Iris pigment epithelial cell (primary cell): Measurements from ENCODE around the gene ATXN1L.
A peak's percentile ranks its signal among the peaks of the same experiment; 100 is the strongest.
"Not testable (repeated sequence)": the region's sequence is repeated elsewhere in the genome, so short reads cannot be mapped to it uniquely, and the experiment has no call there.

Experiments
- DNase-seq: peaks from one replicate; pipeline ENCODE4 v3.0.0-alpha.2; 2011; ENCODE audit warnings: low read depth

ATXN1L gene

DNA sequence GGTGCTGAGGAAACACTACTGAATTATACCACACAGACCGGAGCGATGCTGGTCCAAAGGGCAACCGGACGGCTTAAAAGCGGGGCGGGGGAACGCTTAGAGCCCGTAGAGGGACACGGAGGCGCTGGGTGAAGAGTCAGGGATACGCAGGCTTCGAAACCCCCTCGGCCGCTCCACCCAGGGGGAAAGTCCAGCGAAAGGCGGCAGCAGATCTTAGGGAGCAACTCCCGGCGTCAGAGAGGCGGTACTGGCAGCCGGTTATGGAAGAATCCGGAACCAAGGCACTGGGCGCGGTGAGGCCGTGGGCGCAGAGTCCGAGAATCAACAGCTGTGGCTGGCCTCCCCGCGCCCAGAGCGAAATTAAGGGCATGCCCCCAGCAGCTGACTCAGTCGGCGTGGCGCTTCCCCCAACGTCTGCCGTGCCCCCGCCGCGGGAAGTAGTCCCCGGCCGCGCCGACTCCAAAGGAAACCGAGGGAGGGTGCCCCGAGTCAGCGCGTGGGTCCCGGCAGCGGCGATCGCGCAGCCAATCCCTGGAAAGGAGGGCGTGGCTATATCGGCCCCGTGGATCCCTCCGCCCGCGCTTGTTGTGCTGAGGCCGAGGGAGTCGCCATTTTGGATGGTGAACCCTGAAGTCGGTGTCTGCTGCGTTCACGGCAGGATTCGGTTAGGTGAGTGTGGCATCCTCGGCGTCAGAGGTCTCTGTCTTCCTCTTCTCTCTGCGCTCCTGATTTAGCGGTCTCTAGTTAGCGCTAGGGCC is 49.3 kb downstream of the ATXN1L start, which contains the start of gene IST1:
Gene IST1, plus strand, starts transcription at position 611 of the 758 bp plus-strand sequence. CDS start 20,110 bp downstream, outside the sequence.
- DNase-seq: peak; percentile 100

DNA sequence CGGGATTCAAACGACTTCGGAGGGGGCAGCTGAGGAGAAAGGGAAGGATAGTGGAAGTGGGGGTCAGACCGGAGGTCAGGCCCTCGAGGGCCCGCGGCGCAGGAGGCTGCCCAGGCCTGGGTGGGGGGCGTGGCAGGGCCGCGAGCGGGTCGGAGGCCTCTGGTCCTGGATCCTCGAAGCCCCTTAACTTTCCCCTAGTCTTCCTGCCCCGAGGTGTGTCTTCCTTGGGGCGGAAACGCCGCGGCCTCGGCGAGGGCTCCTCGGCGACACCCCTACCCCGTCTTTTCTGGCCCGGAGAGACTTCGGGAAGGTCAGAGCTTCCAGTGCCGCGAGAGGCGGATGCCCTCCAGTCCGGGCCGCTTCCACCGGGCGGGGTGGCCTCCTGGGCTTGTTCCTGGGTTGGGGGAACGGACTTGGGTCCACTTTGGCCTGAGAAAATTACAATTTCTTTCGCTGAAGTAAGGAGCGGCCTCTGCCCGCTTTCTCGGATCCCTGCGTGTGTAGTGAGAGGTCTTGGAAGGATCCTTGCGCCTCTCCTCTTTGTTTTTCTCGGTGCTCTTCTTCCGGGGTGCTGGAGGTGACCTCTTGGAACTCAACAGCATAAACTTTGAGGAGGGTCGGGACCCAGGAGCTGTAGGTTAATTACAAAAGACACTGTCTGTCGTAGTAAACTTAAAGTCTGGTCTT is 50.0 kb downstream of the ATXN1L start:
- peak; percentile 60 for DNase-seq

DNA sequence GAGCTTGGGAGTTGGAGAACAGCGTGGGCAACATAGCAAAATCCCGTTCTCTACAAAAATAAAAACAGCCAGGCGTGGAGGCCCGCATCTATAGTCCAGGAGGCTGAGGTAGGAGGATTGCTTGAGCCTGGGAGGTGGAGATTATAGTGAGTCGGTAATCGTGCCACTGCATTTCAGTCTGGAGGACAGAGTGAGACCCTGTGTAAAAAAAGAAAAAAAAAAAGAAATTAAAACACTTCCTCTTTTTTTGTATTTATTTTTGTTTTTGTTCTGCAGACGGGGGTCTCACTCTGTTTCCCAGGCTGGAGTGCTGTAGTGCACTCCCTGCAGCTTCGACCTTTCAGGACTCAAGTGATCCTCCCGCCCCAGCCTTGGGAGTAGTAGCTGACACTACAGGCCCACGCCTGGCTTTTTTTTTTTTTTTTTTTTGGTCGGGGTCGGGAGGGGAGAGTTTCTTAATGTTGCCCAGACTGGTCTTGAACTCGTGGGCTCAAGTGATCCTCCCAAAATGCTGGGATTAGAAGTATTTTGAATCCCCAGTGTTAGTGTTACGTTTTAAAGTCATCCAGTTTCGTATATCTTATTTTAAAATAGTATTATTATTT is 51.1 kb downstream of the ATXN1L start:
- DNase-seq: no peak

DNA sequence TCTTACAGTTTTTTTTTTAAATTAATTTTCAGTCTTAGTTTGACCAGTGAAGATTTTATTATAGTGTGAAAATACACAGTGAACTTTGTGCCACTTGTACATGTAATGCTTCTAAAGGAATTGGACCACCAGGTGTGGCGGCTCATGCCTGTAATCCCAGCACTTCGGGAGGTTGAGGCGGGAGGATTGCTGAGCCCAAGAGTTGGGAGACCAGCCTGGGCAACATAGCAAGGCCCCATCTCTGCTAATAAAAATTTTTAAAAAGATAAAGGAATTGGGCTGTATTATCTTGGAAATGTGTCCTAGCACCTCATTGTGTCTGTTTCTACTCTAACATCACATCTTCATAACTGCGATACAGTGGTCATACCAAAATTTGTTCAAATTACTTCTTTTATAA is 53.4 kb downstream of the ATXN1L start:
- DNase-seq: no peak

DNA sequence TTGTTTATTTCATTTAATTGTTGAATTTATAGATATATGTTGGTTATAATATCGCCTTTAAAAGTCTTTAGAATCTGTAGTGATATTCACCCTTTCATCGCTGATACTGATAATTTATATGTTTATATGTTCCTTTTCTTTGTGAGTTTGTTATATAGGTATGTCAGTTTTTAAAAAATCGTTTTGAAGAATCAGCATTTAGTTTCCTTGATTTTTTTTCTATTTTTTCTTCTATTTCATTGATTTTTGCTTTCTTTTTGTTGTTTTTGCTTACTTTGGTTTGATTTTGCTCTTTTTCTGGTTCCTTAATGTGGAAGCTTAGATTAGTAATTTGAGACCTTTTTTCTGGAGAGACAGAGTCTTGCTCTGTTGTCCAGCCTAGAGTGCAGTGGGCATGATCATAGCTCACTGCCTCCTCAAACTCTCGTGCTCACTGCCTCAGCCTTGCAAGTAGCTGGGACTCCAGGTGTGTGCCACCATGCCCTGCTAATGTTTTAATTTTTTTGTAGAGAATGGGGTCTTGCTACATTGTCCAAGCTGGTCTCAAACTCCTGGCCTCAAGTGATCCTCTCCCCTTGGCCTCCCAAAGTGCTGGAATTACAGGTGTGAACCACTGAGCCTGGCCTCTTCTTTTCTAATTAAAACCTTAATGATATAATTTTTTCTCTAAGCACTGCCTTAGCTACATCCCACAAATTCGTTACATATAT is 57.0 kb downstream of the ATXN1L start:
- DNase-seq: no peak

DNA sequence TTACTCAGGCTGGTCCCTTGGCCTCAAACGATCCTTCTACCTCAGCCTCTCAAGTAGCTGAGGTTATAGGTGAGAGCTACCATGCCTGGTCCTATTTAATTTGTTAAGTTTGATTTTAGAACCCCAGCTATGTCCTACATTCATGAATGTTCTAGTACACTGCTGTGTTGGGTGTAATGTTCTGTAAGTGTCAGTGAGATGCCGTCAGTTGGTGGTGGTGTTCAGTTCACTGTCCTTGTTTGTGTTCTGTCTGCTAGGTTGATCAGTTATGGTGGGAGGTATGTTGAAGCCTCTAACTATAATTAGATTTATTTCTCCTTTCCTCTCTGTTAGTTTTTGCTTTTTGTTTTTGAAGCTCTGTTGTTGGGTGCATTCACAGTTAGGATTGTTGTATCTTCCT is 57.8 kb downstream of the ATXN1L start:
- no peak for DNase-seq

DNA sequence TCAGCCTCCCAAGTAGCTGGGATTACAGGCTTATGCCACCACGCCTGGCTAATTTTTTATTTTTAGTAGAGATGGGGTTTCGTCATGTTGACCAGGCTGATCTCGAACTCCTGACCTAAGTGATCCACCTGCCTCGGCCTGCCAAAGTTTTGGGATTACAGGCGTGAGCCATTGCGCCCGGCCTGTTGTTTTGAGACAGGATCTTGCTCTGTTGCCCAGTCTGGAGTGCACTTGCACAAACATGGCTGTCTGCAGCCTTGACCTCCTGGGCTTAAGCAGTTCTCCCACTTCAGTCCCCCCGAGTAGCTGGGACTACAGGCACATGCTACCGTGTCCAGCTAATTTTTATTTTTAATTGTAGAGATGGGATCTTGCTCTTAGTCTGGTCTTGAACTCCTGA is 58.5 kb downstream of the ATXN1L start:
- DNase-seq: no peak

DNA sequence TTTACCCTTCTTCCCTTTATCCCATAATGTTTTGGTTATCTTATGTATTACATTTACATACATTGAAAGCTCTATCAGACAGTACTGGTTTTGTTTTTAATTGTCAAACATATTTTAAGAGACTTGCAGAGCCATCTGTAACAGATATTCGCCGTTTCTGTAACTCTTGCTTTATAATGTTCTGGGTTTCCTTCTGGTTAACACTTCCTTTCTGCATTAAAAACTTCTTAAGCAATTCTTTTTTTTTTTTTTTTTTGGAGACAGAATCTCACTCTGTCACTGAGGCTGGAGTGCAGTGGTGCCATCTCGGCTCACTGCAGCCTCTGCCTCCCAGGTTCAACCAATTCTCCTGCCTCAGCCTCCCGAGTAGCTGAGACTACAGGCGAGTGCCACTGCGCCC is 60.0 kb downstream of the ATXN1L start:
- not testable (repeated sequence) for DNase-seq
